MG63 (cell line): Measurements from ENCODE around the gene MCM3AP. TPM values are rescaled to one million over a fixed set of nuclear protein-coding genes. Genes with fewer than 3 reads are reported as not detected.
A peak's percentile ranks its signal among the peaks of the same experiment; 100 is the strongest.

Experiments used
- DNase-seq: peaks from one replicate; pipeline ENCODE4 v3.0.0-alpha.2; 2020
- H3K27me3 ChIP-seq: fragments of 250-450 bp; sonication (Bioruptor Pico); 2 replicates; pipeline ENCODE4 v1.5.1; 2020; ENCODE audit warnings: mild to moderate bottlenecking, moderate library complexity
- H3K36me3 ChIP-seq: fragments of 250-450 bp; sonication (Bioruptor Pico); 2 replicates; pipeline ENCODE4 v1.5.1; 2020; ENCODE audit warnings: mild to moderate bottlenecking, moderate library complexity
- H3K4me3 ChIP-seq: fragments of 250-450 bp; sonication (Bioruptor Pico); 2 replicates; pipeline ENCODE4 v1.5.1; 2020; ENCODE audit warnings: mild to moderate bottlenecking, moderate library complexity
- H3K9me3 ChIP-seq: fragments of 250-450 bp; sonication (Bioruptor Pico); 2 replicates; pipeline ENCODE4 v1.5.1; 2020; ENCODE audit warnings: mild to moderate bottlenecking, moderate library complexity
- total RNA-seq: library from RNA; depleted of rRNA; stranded (reverse); fragments of >200 nt; shearing (Covaris generic); gene quantifications from 2 replicates; pipeline ENCODE4 v1.2.3, GENCODE V29; 2014; ENCODE audit warnings: low replicate concordance; rRNA removed

The MCM3AP gene
- 76.0 and 108 TPM in 2 replicates for total RNA-seq

DNA sequence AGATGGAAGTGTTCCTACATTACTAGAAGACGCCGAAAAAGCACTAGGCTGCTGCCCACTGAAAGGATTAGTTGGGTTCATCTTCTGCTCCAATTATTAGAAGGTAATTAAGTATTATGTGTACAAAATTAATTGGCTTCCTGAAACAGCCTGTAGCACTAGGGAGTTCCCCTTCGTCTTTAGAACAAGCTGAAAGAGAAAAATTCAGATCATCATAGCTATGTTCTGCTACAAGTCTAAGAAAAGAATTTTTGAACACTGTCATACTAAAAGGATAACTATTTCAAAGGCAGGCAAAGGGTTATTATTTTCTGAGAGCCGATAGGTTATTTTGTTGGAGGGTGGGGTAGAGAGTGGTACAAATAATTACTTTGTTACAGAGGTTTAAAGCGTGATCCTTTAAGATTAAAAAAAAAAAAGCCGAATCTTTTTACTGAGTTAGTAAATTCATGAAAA is at the start of gene MCM3AP:
Gene MCM3AP (minus strand): TSS at position 406 of the 456 bp plus-strand sequence. CDS start 325 bp downstream, at position 81.
- no peaks in the 10 kb centered on the region for H3K9me3 ChIP-seq
- peaks cover 52% of the 10 kb centered on the region for H3K36me3 ChIP-seq
- no peak for DNase-seq
- no peaks in the 10 kb centered on the region for H3K27me3 ChIP-seq
- H3K4me3 ChIP-seq: peak within 1 kb of the TSS; percentile 84

DNA sequence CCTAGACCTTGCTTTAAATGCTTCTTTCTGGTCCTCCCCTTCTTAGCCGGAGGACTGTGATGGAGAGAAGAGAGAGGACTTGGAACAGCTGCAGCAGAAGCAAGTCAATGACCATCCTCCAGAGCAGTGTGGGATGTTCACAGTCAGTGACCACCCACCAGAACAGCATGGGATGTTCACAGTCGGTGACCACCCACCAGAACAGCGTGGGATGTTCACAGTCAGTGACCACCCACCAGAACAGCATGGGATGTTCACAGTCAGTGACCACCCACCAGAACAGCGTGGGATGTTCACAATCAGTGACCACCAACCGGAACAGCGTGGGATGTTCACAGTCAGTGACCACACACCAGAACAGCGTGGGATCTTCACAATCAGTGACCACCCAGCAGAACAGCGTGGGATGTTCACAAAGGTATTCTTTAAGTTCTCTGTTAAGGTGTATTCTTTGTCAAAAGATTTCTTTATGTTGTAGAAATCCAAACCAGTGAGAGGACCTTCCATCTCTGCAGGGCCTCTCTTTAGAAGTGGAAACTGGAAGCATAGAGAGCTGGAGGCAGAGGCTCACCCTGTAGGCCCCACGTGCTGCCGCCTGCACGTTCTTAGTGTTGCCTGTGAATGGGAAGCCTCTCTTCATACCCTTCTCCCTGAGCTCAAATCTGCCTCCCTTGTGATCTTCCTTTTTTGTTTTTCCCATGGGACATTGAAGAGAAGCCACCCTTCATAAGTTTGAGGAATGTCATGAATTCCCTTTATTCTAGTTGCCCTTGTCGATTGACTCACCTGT is 49.1 kb upstream of the MCM3AP start:
- DNase-seq: no peak
- no peaks in the 10 kb centered on the region for H3K27me3 ChIP-seq
- 0 out of 2 replicates have a peak, but pooled peaks cover 2% of the 10 kb centered on the region for H3K9me3 ChIP-seq
- no peak overlapping the region for H3K4me3 ChIP-seq
- H3K36me3 ChIP-seq: peaks cover 86% of the 10 kb centered on the region

DNA sequence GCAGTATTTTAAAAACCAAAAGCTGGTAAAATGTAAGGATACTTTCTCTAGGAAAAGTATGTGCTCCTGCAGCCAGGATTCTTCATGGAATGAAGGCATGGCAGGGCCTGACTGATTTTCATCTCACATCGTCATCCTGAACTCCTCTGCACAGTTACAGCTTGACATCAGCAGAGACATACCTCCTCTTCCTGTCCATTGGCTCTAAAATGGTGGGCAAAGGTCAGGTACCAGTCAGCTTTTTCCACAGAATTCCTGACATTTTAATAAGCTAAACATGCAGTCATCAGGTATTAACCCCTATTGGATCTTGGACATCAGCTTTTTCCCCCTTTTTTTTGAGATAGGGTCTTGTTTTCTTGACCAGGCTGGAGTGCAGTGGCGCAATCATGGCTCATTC is 44.4 kb upstream of the MCM3AP start:
- Histone ChIP-seq H3K4me3 (no peak overlapping the region), H3K9me3 (no peaks in the 10 kb centered on the region), H3K36me3 (peaks cover 71% of the 10 kb centered on the region), H3K27me3 (no peaks in the 10 kb centered on the region)
- DNase-seq: no peak

DNA sequence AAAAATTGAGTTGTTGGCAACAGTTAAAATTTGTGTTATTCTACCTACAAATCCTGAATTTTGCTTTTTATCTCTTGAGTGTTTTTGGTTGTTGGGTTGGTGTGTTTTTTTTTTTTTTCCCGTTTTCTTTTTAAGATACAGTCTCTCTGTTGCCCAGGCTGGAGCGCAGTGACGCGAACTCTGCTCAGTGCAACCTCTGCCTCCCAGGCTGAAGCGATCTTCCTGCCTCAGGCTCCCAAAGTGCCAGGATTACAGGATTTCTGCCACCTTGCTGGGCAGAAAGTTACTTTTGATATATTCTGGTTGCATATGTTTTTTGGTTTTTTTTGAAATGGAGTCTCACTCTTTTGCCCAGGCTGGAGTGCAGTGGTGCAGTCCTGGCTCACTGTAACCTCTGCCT is 42.7 kb upstream of the MCM3AP start:
- H3K27me3 ChIP-seq: no peaks in the 10 kb centered on the region
- no peak for DNase-seq
- no peak overlapping the region for H3K4me3 ChIP-seq
- peaks cover 66% of the 10 kb centered on the region for H3K36me3 ChIP-seq
- no peaks in the 10 kb centered on the region for H3K9me3 ChIP-seq

DNA sequence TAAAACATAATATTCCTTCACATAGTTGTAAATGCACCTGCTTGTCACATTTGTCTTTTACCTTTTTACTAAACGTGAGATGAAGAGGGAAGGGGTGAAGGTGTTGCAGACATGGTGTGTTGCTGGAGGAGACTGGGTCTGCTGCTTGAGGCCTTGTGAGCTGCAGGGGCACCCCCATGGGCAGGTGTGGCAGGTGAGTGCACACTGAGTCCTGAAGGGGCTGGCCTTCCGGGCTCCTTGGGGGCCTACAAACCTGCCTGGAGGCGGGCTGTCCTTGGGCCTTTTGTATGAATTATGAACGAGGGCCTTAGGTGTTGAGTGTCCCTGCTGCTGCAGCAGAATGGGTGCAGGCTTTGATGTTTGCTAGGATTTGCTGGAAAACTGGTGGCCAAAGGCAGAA is 42.3 kb upstream of the MCM3AP start:
- H3K27me3 ChIP-seq: no peaks in the 10 kb centered on the region
- DNase-seq: no peak
- no peaks in the 10 kb centered on the region for H3K9me3 ChIP-seq
- H3K36me3 ChIP-seq: peaks cover 66% of the 10 kb centered on the region
- H3K4me3 ChIP-seq: no peak overlapping the region

DNA sequence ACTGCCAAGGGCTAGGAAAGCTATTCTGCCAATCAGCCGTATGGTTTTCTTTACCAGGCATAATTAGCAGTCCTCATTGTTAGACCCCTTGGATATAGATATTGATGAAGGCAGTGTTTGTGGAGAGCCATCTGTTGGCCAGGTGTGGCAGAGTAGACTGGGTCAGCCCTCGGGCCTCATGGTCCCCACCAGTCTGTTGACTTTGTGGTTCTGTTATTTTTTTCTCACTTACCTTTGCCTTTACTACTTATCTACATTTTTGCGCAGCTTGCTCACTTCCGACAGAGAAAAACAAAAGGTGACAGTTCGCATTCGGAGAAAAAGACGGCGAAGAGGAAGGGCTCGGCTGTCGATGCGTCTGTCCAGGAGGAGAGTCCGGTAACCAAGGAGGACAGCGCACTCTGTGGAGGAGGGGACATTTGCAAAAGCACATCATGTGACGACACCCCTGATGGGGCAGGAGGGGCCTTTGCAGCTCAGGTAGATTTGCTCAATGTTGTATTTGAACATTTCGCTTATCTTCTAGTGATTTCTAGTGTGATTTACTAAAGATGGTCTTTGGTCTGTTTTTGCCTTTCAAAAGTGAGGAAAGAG is 40.8 kb upstream of the MCM3AP start:
- Histone ChIP-seq H3K9me3 (no peaks in the 10 kb centered on the region), H3K27me3 (no peaks in the 10 kb centered on the region), H3K4me3 (peak overlapping the region; percentile 99), H3K36me3 (peaks cover 70% of the 10 kb centered on the region)
- DNase-seq: no peak

DNA sequence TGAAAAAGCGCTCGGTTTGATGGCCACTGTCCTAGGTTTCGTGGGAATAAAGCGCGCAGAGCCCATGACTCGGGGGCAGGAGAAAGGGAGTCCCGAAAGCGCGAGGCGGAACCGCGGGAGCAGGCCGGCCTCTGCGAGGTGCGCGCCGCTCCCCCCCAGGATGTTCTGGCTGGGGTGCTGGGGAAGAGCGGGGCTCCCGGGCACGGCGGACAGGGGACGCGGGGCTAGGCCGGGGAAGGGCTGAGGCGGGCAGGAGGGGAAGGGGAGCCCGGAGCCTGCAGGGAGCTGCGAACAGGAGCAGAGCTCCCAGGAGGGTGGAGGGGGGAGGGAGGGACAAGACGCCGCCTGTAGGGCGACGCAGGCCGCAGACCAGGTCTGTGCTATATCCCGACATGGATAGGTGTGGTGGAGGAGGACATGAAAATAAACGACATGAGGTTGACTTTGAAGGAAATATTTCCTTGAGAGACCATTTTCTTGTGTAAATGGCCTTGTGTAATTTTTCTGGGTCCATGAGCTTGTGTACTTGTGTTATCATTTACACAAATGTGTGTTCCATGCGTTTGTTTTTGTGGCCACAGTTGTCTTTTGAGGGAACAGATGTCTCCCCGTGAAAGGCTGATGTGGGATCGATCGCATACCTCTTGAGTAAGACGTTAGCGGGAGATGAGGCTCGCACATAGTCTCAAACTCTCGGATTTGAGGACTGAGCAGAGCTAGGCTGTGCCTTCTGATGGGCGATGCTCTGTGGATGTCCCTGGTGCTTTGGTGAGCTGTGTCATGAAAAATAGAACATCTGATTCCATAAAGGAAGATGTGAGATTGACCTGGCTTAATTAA is 39.9 kb upstream of the MCM3AP start:
- H3K9me3 ChIP-seq: no peaks in the 10 kb centered on the region
- peaks cover 64% of the 10 kb centered on the region for H3K36me3 ChIP-seq
- DNase-seq: peak; percentile 66
- H3K27me3 ChIP-seq: no peaks in the 10 kb centered on the region
- H3K4me3 ChIP-seq: peak overlapping the region; percentile 99

DNA sequence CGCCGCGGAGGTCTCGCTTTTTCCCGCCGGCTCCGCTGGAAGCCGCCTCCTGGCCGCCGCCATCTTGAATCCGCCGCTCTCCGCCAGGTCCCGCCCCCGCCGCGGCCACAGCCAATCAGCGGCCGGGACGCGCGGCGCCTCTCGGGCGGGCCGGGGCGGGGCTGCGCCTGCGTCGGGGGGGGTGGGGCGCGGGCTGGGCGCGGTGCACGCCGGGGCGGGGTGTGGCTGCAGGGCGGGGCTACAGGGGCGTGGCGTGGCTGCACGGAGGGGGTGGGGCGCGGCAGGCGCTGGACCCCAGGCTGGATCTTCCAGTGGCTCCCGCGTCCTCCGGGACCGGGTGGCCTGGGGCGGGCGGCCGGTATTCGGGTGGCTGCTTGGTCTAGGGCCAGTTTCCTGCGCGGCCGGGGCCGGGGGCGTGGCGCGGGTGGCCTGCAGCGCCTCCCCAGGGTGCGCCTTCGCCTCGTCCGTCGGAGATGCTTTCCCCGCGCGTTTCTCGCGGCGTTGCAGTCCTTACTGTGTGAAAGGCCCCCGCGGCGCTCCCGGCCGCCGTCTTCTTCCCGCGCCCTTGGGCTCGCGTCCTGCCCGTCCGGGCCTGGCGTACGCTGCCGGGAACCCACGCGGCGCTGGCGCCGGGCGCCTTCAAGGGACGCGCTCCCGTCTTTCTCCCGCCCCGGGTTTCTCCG is 39.1 kb upstream of the MCM3AP start:
- peaks cover 57% of the 10 kb centered on the region for H3K36me3 ChIP-seq
- peak; percentile 85 for DNase-seq
- H3K9me3 ChIP-seq: no peaks in the 10 kb centered on the region
- H3K4me3 ChIP-seq: peak overlapping the region; percentile 99
- H3K27me3 ChIP-seq: no peaks in the 10 kb centered on the region

DNA sequence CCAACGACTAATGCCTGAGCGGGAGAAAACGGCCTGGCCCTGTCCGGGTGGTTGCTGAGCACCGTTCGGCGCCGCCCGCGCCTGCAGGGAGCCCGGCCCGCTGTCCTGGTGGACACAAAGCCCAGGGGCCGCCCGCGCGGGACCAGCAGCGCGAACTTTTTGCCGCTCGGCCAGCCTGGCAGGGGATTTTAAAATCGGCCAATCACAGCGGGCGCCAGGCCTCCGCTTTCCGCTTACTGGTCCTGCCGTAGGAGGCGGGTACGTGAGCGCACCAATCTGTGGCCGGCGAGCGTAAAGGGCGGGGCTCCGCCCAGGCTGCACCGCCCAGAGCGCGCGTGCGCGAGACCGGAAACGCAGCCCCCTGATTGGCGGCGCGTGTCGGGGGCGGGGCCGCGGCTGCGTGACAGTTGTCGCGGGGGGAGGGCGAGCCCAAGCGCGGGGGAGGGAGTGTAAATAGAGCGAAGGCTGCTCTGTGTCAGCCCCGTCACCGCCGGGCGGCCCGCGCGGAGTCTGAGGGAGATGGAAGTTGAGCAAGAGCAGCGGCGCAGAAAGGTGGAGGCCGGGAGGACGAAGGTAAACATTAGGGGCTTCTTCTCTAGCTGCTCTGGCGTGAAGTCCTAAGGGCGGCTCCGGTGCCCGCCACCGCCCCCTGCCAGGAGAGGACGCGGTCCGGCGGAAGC is 38.4 kb upstream of the MCM3AP start, which contains the start of the genes C21orf58 and PCNT:
Gene C21orf58 (minus strand): TSS at position 161 of the 680 bp plus-strand sequence. CDS start 1,132 bp downstream, outside the sequence.
Gene PCNT (plus strand): TSS at position 447 of the 680 bp plus-strand sequence. CDS start 73 bp downstream, at position 520.
- peak; percentile 99 for DNase-seq
- H3K36me3 ChIP-seq: peaks cover 57% of the 10 kb centered on the region

DNA sequence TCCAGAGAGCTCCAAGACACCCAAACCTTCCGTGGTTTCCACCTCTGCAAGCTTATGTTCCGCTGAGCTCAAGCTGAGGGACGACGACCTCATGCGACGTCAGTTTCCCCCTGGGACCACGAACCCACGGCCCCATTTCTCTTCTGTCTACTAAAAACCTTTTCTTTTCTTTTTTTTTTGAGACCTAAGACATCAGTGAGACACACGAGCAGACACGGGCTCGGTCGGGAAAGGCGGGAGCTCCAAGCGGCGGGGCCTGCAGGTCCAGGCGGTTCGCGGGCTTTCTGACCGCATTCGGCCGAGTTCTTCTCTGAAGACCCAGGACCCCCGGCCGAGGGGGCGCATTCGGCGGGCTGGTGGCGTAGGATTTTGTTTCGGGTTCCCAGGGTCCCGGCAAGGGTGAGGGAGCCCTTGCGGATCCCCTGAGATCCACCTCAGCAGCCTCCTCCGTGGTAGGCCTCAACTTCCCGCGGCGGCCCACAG is 37.9 kb upstream of the MCM3AP start:
- H3K4me3 ChIP-seq: peak overlapping the region; percentile 99
- no peaks in the 10 kb centered on the region for H3K9me3 ChIP-seq
- peaks cover 52% of the 10 kb centered on the region for H3K36me3 ChIP-seq
- no peak for DNase-seq
- H3K27me3 ChIP-seq: no peaks in the 10 kb centered on the region

More for the DNA sequence above, 38.4 kb upstream of the MCM3AP start, which contains the start of the genes C21orf58 and PCNT:
- Histone ChIP-seq H3K9me3 (no peaks in the 10 kb centered on the region), H3K4me3 (peak within 1 kb of the TSS; percentile 99), H3K27me3 (no peaks in the 10 kb centered on the region)

DNA sequence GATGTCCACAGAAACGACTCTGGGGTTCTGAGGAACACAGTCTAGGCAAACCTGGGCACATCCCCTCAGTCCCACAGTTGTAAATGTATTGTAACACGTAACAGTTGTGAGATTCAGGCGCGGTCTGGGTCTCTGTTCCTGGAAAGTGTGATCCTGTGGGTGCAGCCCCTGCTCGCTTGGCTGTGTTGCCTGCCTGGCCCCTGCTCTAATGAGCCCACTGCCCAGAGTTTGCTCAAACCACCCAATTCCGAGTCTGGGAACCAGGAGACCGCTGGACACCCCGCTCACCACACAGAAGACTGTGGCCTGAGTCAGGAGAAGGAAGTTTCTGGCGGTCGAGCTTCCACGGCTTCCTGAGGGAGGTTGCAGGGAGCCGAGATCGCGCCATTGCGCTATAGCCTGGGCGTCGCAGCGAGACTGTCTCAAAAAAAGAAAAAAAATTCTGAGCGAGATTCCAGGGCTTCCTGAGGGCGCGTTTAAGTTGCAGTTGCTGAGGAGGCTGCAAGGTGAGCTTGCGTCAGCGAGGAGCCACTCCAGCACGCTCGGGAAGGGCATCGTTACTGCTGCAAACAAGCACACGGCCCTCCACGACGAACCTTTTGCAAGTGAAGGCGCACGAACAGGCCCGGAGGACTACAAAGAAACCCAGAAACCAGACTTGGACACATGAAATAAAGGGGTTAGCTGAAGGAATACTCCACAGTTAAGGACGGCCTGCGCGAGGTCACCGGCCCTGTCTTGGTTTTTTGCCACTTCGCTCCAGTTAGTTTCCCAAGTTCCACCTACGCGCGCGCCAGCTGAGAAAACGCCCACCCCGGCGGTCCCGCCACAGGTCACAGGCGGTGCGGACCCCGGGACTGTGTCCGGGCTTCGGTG is 37.2 kb upstream of the MCM3AP start:
- peaks cover 49% of the 10 kb centered on the region for H3K36me3 ChIP-seq
- H3K9me3 ChIP-seq: no peaks in the 10 kb centered on the region
- H3K27me3 ChIP-seq: no peaks in the 10 kb centered on the region
- peak overlapping the region; percentile 99 for H3K4me3 ChIP-seq
- DNase-seq: peak; percentile 30

DNA sequence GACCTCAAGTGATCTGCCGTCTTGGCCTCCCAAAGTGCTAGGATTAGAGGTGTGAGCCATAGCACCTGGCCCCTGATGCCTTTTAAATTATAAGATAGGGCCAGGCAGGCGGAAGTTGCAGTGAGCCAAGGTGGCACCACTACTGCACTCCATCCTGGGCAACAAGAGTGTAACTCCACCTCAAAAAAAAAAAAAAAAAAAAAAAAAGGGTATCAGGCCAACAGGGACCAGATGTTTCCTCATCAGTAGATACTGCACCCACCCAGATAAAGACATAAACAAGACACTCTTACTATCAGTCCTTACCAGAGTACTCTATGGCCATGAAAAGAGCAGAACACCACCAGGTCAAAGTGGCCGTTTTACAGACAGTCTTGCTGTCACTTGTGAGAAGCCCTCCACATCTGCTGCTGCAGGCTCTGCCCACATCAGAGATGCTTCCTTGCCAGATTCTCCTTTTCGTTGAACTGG is 35.0 kb upstream of the MCM3AP start:
- no peak overlapping the region; the same call in 1 of the 2 replicates for H3K4me3 ChIP-seq
- DNase-seq: no peak
- no peaks in the 10 kb centered on the region for H3K27me3 ChIP-seq
- H3K9me3 ChIP-seq: no peaks in the 10 kb centered on the region
- H3K36me3 ChIP-seq: peaks cover 36% of the 10 kb centered on the region

DNA sequence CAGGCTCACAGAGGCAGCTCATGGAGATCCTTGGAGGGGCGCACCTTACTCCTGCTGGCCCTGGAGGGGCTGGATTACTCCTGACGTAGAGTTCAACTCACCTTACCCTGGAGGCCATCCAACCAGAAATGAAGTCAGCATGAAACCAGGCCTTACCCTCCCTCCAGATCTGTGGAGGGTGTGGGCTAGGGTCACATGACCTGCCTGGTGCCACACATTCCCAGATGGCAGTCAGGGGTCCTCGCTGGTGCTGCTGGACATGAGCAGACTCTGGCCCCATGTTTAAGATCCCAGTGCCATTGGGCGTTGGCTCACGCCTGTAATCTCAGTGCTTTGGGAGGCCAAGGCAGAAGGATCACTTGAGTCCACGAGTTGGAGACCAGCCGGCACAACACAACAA is 33.8 kb upstream of the MCM3AP start:
- no peak for DNase-seq
- peaks cover 38% of the 10 kb centered on the region for H3K36me3 ChIP-seq
- H3K9me3 ChIP-seq: no peaks in the 10 kb centered on the region
- no peak overlapping the region for H3K4me3 ChIP-seq
- H3K27me3 ChIP-seq: no peaks in the 10 kb centered on the region

DNA sequence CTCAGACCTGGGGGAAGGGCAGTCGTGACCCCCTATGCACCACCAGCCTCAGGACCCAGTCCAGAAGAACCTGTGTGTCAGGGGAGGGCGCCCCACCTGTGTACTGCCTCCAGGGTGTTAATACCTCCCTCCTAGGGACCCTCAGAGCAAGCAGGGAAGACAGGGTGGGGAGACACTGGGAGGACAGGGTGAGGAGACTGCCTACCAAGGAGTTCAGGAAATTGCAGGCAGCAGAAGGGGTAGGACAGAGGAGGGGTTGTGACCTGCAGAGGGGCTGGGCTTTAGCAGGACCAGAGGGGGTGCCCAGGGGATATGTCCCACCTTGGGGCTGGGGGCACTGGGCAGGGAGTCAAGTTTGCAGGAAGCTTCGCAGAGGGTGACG is 33.0 kb upstream of the MCM3AP start:
- H3K27me3 ChIP-seq: no peaks in the 10 kb centered on the region
- peaks cover 39% of the 10 kb centered on the region for H3K36me3 ChIP-seq
- no peak for DNase-seq
- no peaks in the 10 kb centered on the region for H3K9me3 ChIP-seq
- H3K4me3 ChIP-seq: no peak overlapping the region
